Mesothelial cell of epicardium (in vitro differentiated cells): ENCODE results near the gene HMGB4. TPM values are rescaled to one million over a fixed set of nuclear protein-coding genes. Genes with fewer than 3 reads are reported as not detected.

Experiments
- DNase-seq, 2 experiments: peaks; one replicate each; pipeline ENCODE4 v3.0.0; 2021; ENCODE audit warnings: low spot score in 2 of 2; ENCODE audit not compliant: unreplicated experiment in 2 of 2
- H3K27ac Mint-ChIP-seq: 2 replicates; pipeline ENCODE4 v1.8.0; 2021; ENCODE audit warnings: mixed read lengths
- H3K27me3 Mint-ChIP-seq: 2 replicates; pipeline ENCODE4 v1.8.0; 2021; ENCODE audit warnings: low read depth, mixed read lengths
- H3K36me3 Mint-ChIP-seq: 2 replicates; pipeline ENCODE4 v1.8.0; 2021; ENCODE audit warnings: mixed read lengths
- H3K4me1 Mint-ChIP-seq: 2 replicates; pipeline ENCODE4 v1.8.0; 2021; ENCODE audit warnings: mixed read lengths
- H3K4me3 Mint-ChIP-seq: 2 replicates; pipeline ENCODE4 v1.8.0; 2021; ENCODE audit warnings: mild to moderate bottlenecking, moderate library complexity, mixed read lengths
- H3K9me3 Mint-ChIP-seq: 2 replicates; pipeline ENCODE4 v1.8.0; 2021; ENCODE audit warnings: mixed read lengths
- CTCF ChIP-seq: fragments of 200-600 bp; sonication (generic); IDR thresholded peaks from one replicate; pipeline ENCODE4 v1.5.0; 2021; ENCODE audit warnings: antibody characterized with exemption; ENCODE audit not compliant: unreplicated experiment
- total RNA-seq: library from RNA; stranded (reverse); gene quantifications from 3 replicates; pipeline ENCODE4 v1.2.1, GENCODE V29; 2021

The HMGB4 gene
- total RNA-seq, 1 donor from 2014 or later = not detected

- Mint-ChIP-seq H3K9me3 (peaks cover 1% of the 10 kb centered on the region), H3K4me3 (no peak overlapping the region), H3K4me1 (no peaks in the 10 kb centered on the region), H3K27ac (no peak overlapping the region), H3K27me3 (peaks cover 29% of the 10 kb centered on the region), H3K36me3 (no peaks in the 10 kb centered on the region)
- TF ChIP-seq CTCF = no peak
- no peak for DNase-seq
Observed at GRCh38 chr1:33819913-33820311, 44.0 kb upstream of the HMGB4 start.

GRCh38 chr1:33820804-33821203, 43.1 kb upstream of the HMGB4 start:
- Mint-ChIP-seq H3K4me1 (no peaks in the 10 kb centered on the region), H3K36me3 (no peaks in the 10 kb centered on the region), H3K9me3 (no peaks in the 10 kb centered on the region), H3K4me3 (no peak overlapping the region), H3K27ac (no peak overlapping the region), H3K27me3 (peaks cover 30% of the 10 kb centered on the region)
- TF ChIP-seq CTCF = no peak
- no peak for DNase-seq

- Mint-ChIP-seq H3K4me1 (no peaks in the 10 kb centered on the region), H3K4me3 (no peak overlapping the region), H3K9me3 (no peaks in the 10 kb centered on the region), H3K27me3 (peaks cover 31% of the 10 kb centered on the region), H3K27ac (no peak overlapping the region), H3K36me3 (no peaks in the 10 kb centered on the region)
- TF ChIP-seq CTCF = no peak
- no peak for DNase-seq
Observed at GRCh38 chr1:33821291-33821690, 42.6 kb upstream of the HMGB4 start.

- no peak for DNase-seq
- Mint-ChIP-seq H3K27me3 (peaks cover 32% of the 10 kb centered on the region), H3K27ac (no peak overlapping the region), H3K9me3 (peaks cover 7% of the 10 kb centered on the region), H3K36me3 (no peaks in the 10 kb centered on the region), H3K4me3 (no peak overlapping the region), H3K4me1 (no peaks in the 10 kb centered on the region)
- TF ChIP-seq CTCF = no peak
Observed at GRCh38 chr1:33822396-33822795, 41.5 kb upstream of the HMGB4 start.

GRCh38 chr1:33823401-33823800, 40.5 kb upstream of the HMGB4 start:
- Mint-ChIP-seq H3K36me3 (no peaks in the 10 kb centered on the region), H3K4me3 (no peak overlapping the region)

More at GRCh38 chr1:33823401-33823800, 40.5 kb upstream of the HMGB4 start:
- TF ChIP-seq CTCF = no peak
- Mint-ChIP-seq H3K27ac (no peak overlapping the region), H3K9me3 (peaks cover 10% of the 10 kb centered on the region), H3K27me3 (peaks cover 24% of the 10 kb centered on the region), H3K4me1 (no peaks in the 10 kb centered on the region)
- DNase-seq = no peak
